Neural cell (in vitro differentiated cells): ENCODE data around the gene KIFC3. TPM values are rescaled to one million over a fixed set of nuclear protein-coding genes. Genes with fewer than 3 reads are reported as not detected.

ENCODE experiments used
- H2AFZ ChIP-seq: fragments of 200-600, 300-800 bp; sonication (generic), shearing (Covaris generic); 2 replicates; pipeline ENCODE4 v1.6.0; 2014; ENCODE audit warnings: low read depth, mild to moderate bottlenecking, antibody characterized with exemption, low read length, moderate library complexity
- H3F3A ChIP-seq: fragments of 200-600 bp; shearing (Covaris generic); 2 replicates; pipeline ENCODE4 v1.6.1; 2016; ENCODE audit warnings: mild to moderate bottlenecking, moderate library complexity, mixed read lengths, antibody characterized with exemption, low read length; ENCODE audit not compliant: insufficient read depth, poor library complexity, severe bottlenecking
- H3K27ac ChIP-seq: fragments of 200-600, 300-800 bp; sonication (generic), shearing (Covaris generic); 2 replicates; pipeline ENCODE4 v1.5.1; 2014; ENCODE audit warnings: mild to moderate bottlenecking, low read length, moderate library complexity
- H3K27me3 ChIP-seq: fragments of 300-800, 200-600 bp; sonication (generic), shearing (Covaris generic); 2 replicates; pipeline ENCODE4 v1.6.0; 2014; ENCODE audit warnings: mild to moderate bottlenecking, low read depth, low read length, moderate library complexity; ENCODE audit not compliant: insufficient read depth
- H3K36me3 ChIP-seq: fragments of 300-800, 200-600 bp; sonication (generic), shearing (Covaris generic); 2 replicates; pipeline ENCODE4 v1.5.1; 2014; ENCODE audit warnings: mild to moderate bottlenecking, antibody characterized with exemption, low read length, moderate library complexity; ENCODE audit not compliant: insufficient read depth
- H3K4me2 ChIP-seq: fragments of 300-800, 200-600 bp; sonication (generic), shearing (Covaris generic); 2 replicates; pipeline ENCODE4 v1.6.0; 2014; ENCODE audit warnings: mild to moderate bottlenecking, low read length
- H3K4me3 ChIP-seq: fragments of 300-800, 200-600 bp; sonication (generic), shearing (Covaris generic); 2 replicates; pipeline ENCODE4 v1.5.1; 2014; ENCODE audit warnings: mild to moderate bottlenecking, low read length, moderate library complexity
- H3K79me2 ChIP-seq: fragments of 200-600 bp; shearing (Covaris generic); replicated peaks from 2 replicates; pipeline ENCODE4 v1.6.0; 2014; ENCODE audit warnings: mild to moderate bottlenecking, low read length, moderate library complexity; ENCODE audit not compliant: insufficient read depth
- H3K9ac ChIP-seq: fragments of 300-800, 200-600 bp; sonication (generic), shearing (Covaris generic); 2 replicates; pipeline ENCODE4 v1.6.1; 2016; ENCODE audit warnings: mild to moderate bottlenecking, low read length, mixed read lengths
- H3K9me2 ChIP-seq: fragments of 200-600 bp; shearing (Covaris generic); 2 replicates; pipeline ENCODE4 v1.6.1; 2016; ENCODE audit warnings: mild to moderate bottlenecking, low read length, mixed read lengths; ENCODE audit not compliant: insufficient read depth
- H3K9me3 ChIP-seq: fragments of 200-600, 300-800 bp; sonication (generic), shearing (Covaris generic); 2 replicates; pipeline ENCODE4 v1.6.1; 2016; ENCODE audit warnings: mild to moderate bottlenecking, mixed run types, low read length, moderate library complexity, mixed read lengths
- H4K20me1 ChIP-seq: fragments of 200-600 bp; shearing (Covaris generic); 2 replicates; pipeline ENCODE4 v1.6.1; 2016; ENCODE audit warnings: mild to moderate bottlenecking, mixed run types; ENCODE audit not compliant: insufficient read depth
- EP300 ChIP-seq: fragments of 450-650 bp; conservative IDR thresholded peaks from 2 replicates; pipeline ENCODE4 v1.6.1; 2014; ENCODE audit warnings: antibody characterized with exemption, mild to moderate bottlenecking, moderate library complexity; ENCODE audit not compliant: poor library complexity, severe bottlenecking
- EZH2 ChIP-seq: fragments of 200-600, 300-800 bp; shearing (Covaris generic), sonication (generic); IDR thresholded peaks from 2 replicates; pipeline ENCODE4 v1.6.1; 2014; ENCODE audit warnings: antibody characterized with exemption, low read length, borderline replicate concordance, mild to moderate bottlenecking; ENCODE audit not compliant: insufficient read depth, poor library complexity, severe bottlenecking
- MXI1 ChIP-seq: fragments of 450-650 bp; conservative IDR thresholded peaks from 2 replicates; pipeline ENCODE4 v1.6.1; 2014; ENCODE audit warnings: antibody characterized with exemption, mild to moderate bottlenecking; ENCODE audit not compliant: poor library complexity, severe bottlenecking
- POLR2AphosphoS5 ChIP-seq: IDR thresholded peaks from 2 replicates; pipeline ENCODE4 v1.6.1; 2012
- RAD21 ChIP-seq: fragments of 450-650 bp; conservative IDR thresholded peaks from 2 replicates; pipeline ENCODE4 v1.6.1; 2014; ENCODE audit warnings: antibody characterized with exemption, mild to moderate bottlenecking, moderate library complexity
- SMC3 ChIP-seq: fragments of 450-650 bp; conservative IDR thresholded peaks from 2 replicates; pipeline ENCODE4 v1.6.1; 2014; ENCODE audit warnings: antibody characterized with exemption, mild to moderate bottlenecking, moderate library complexity; ENCODE audit not compliant: poor library complexity
- TAF1 ChIP-seq: IDR thresholded peaks from 2 replicates; pipeline ENCODE4 v1.6.1; 2012; ENCODE audit warnings: low read depth
- polyA plus RNA-seq: library from polyadenylated mRNA; depleted of rRNA; stranded (reverse); fragments of >200 nt; gene quantifications from 2 replicates; pipeline ENCODE4 v1.2.3, GENCODE V29; 2014
- TF ChIP-seq, protein P1 (sequence below): IDR thresholded peaks from 2 replicates; pipeline ENCODE4 v1.6.1; 2012; ENCODE audit warnings: borderline replicate concordance
- TF ChIP-seq, protein P2 (sequence below): fragments of 450-650 bp; IDR thresholded peaks from 2 replicates; pipeline ENCODE4 v1.5.1; 2014; ENCODE audit warnings: antibody characterized with exemption, mild to moderate bottlenecking, moderate library complexity; ENCODE audit not compliant: poor library complexity, severe bottlenecking

KIFC3 gene
- polyA plus RNA-seq, 1 donor from 2014 or later: 29.7 TPM

DNA sequence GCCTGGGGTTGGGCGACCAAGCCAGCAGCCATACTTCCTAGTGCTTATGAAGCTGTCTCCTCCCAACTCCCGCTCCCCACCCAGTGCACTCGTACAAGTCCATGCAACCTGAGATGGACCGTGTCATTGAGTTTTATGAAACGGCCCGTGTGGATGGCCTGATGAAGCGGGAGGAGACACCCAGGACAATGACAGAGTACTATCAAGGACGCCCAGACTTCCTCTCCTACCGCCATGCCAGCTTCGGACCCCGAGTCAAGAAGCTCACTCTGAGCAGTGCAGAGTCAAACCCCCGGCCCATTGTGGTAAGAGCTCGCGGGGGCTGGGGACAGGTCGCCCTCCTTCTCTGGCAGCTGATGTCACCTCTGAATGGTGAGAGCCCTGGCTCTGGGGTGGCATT is 77.8 kb downstream of the KIFC3 start:
- no peak for TF ChIP-seq RAD21
- TF ChIP-seq, protein P1, sequence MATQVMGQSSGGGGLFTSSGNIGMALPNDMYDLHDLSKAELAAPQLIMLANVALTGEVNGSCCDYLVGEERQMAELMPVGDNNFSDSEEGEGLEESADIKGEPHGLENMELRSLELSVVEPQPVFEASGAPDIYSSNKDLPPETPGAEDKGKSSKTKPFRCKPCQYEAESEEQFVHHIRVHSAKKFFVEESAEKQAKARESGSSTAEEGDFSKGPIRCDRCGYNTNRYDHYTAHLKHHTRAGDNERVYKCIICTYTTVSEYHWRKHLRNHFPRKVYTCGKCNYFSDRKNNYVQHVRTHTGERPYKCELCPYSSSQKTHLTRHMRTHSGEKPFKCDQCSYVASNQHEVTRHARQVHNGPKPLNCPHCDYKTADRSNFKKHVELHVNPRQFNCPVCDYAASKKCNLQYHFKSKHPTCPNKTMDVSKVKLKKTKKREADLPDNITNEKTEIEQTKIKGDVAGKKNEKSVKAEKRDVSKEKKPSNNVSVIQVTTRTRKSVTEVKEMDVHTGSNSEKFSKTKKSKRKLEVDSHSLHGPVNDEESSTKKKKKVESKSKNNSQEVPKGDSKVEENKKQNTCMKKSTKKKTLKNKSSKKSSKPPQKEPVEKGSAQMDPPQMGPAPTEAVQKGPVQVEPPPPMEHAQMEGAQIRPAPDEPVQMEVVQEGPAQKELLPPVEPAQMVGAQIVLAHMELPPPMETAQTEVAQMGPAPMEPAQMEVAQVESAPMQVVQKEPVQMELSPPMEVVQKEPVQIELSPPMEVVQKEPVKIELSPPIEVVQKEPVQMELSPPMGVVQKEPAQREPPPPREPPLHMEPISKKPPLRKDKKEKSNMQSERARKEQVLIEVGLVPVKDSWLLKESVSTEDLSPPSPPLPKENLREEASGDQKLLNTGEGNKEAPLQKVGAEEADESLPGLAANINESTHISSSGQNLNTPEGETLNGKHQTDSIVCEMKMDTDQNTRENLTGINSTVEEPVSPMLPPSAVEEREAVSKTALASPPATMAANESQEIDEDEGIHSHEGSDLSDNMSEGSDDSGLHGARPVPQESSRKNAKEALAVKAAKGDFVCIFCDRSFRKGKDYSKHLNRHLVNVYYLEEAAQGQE: no peak
- no peak for TF ChIP-seq SMC3
- no peak for TF ChIP-seq POLR2AphosphoS5
- TF ChIP-seq EZH2: no peak
- TF ChIP-seq, protein P2, sequence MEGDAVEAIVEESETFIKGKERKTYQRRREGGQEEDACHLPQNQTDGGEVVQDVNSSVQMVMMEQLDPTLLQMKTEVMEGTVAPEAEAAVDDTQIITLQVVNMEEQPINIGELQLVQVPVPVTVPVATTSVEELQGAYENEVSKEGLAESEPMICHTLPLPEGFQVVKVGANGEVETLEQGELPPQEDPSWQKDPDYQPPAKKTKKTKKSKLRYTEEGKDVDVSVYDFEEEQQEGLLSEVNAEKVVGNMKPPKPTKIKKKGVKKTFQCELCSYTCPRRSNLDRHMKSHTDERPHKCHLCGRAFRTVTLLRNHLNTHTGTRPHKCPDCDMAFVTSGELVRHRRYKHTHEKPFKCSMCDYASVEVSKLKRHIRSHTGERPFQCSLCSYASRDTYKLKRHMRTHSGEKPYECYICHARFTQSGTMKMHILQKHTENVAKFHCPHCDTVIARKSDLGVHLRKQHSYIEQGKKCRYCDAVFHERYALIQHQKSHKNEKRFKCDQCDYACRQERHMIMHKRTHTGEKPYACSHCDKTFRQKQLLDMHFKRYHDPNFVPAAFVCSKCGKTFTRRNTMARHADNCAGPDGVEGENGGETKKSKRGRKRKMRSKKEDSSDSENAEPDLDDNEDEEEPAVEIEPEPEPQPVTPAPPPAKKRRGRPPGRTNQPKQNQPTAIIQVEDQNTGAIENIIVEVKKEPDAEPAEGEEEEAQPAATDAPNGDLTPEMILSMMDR: no peak
- TF ChIP-seq EP300: no peak
- TF ChIP-seq MXI1: no peak
- TF ChIP-seq TAF1: no peak
- Histone ChIP-seq H2AFZ (no peak overlapping the region), H3K27ac (no peak overlapping the region), H3K36me3 (no peaks in the 10 kb centered on the region), H3K9me3 (no peaks in the 10 kb centered on the region), H3K9ac (no peak overlapping the region), H3K27me3 (no peaks in the 10 kb centered on the region), H4K20me1 (no peaks in the 10 kb centered on the region), H3K9me2 (no peaks in the 10 kb centered on the region), H3K4me3 (no peak overlapping the region), H3F3A (no peaks in the 10 kb centered on the region), H3K4me2 (no peak overlapping the region), H3K79me2 (no peaks in the 10 kb centered on the region)

DNA sequence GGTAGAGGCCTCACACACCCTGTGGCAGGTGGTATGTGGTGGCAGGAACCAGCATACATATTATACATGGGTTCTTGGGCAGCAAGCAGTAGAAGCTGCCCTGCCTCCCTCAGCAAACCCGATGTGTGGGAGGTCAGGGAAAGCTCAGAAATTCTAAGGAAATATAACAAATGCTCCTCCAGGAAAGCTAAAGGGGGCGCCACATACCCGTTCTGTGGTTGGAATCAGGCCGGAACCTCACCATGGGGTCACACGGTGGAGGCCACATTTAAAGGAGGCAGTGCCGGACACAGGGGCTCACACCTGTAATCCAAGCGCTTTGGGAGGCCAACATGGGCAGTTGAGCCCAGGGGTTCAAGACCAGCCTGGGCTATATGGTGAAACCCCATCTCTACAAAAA is 79.1 kb downstream of the KIFC3 start:
- H3K79me2 ChIP-seq: no peaks in the 10 kb centered on the region
- H3K4me2 ChIP-seq: no peak overlapping the region
- no peak for TF ChIP-seq MXI1
- TF ChIP-seq SMC3: no peak
- TF ChIP-seq, protein P1: no peak
- TF ChIP-seq EP300: no peak
- no peak for TF ChIP-seq RAD21
- TF ChIP-seq POLR2AphosphoS5: no peak
- no peaks in the 10 kb centered on the region for H3K27me3 ChIP-seq
- no peaks in the 10 kb centered on the region for H3F3A ChIP-seq
- no peaks in the 10 kb centered on the region for H3K9me2 ChIP-seq
- no peaks in the 10 kb centered on the region for H3K9me3 ChIP-seq
- H2AFZ ChIP-seq: no peak overlapping the region
- H3K9ac ChIP-seq: no peak overlapping the region
- H4K20me1 ChIP-seq: no peaks in the 10 kb centered on the region
- no peak overlapping the region for H3K4me3 ChIP-seq
- no peak overlapping the region for H3K27ac ChIP-seq
- H3K36me3 ChIP-seq: no peaks in the 10 kb centered on the region
